EH (cell line): ENCODE measurements around the gene RNF217.
"Not testable (repeated sequence)": the region's sequence is repeated elsewhere in the genome, so short reads cannot be mapped to it uniquely, and the experiment has no call there.

ENCODE experiments used
- DNase-seq: peaks from one replicate; pipeline ENCODE4 v3.0.0-alpha.2; 2015; ENCODE audit warnings: low read depth

RNF217 gene

GRCh38 chr6:124961777-124962638, at the start of gene RNF217:
Gene RNF217, plus strand, starts transcription at chr6:124962437. Its CDS starts 108 bp downstream, at chr6:124962545.
- DNase-seq = peak; percentile 73

- no peak for DNase-seq
These were observed 49.2 kb upstream of the RNF217 start for GRCh38 chr6:124913056-124913455.

- DNase-seq = peak; percentile 36
These were observed 44.5 kb upstream of the RNF217 start for GRCh38 chr6:124917769-124918168.

- DNase-seq = not testable (repeated sequence)
These were observed 42.5 kb upstream of the RNF217 start for GRCh38 chr6:124919703-124920102.

GRCh38 chr6:124924333-124924759, 37.9 kb upstream of the RNF217 start:
- DNase-seq = peak; percentile 86

- DNase-seq = no peak
These were observed 35.8 kb upstream of the RNF217 start for GRCh38 chr6:124926435-124926834.

- DNase-seq = peak; percentile 34
These were observed 34.4 kb upstream of the RNF217 start for GRCh38 chr6:124927806-124928205.

- no peak for DNase-seq
These were observed 33.4 kb upstream of the RNF217 start for GRCh38 chr6:124928851-124929250.

GRCh38 chr6:124937645-124938044, 24.6 kb upstream of the RNF217 start:
- DNase-seq = no peak

- DNase-seq = no peak
These were observed 21.0 kb upstream of the RNF217 start for GRCh38 chr6:124941259-124941658.

GRCh38 chr6:124943658-124944057, 18.6 kb upstream of the RNF217 start:
- DNase-seq = no peak

GRCh38 chr6:124947971-124948451, 14.2 kb upstream of the RNF217 start:
- DNase-seq = peak; percentile 46

- DNase-seq = peak; percentile 8
These were observed 12.5 kb upstream of the RNF217 start for GRCh38 chr6:124949706-124950105.

- DNase-seq = no peak
These were observed 8.4 kb upstream of the RNF217 start for GRCh38 chr6:124953808-124954207.

GRCh38 chr6:124955108-124955856, 7.0 kb upstream of the RNF217 start:
- no peak for DNase-seq

- DNase-seq = no peak
These were observed 6.2 kb upstream of the RNF217 start for GRCh38 chr6:124956018-124956417.

- DNase-seq = no peak
These were observed 4.1 kb upstream of the RNF217 start for GRCh38 chr6:124958149-124958548.

- DNase-seq = peak; percentile 73
These were observed 3.4 kb upstream of the RNF217 start for GRCh38 chr6:124958759-124959354.

- DNase-seq = peak; percentile 60
These were observed 1.3 kb upstream of the RNF217 start for GRCh38 chr6:124960757-124961463.

- no peak for DNase-seq
These were observed 817 bp upstream of the RNF217 start for GRCh38 chr6:124961464-124961776.

- peak; percentile 56 for DNase-seq
These were observed 590 bp downstream of the RNF217 start for GRCh38 chr6:124962639-124963415.
